ENCODE data around the gene MOK.

Gene MOK

GRCh38 chr14:102215576-102216250 lies 89.3 kb downstream of the MOK start:
- H3K27ac ChIP-seq (ENCODE audit: low read length): no peak overlapping the region
- no peaks in the 10 kb centered on the region for H3K36me3 ChIP-seq (ENCODE audit: control insufficient read depth, low read depth, low read length)
- no peak overlapping the region for H3K9ac ChIP-seq (ENCODE audit: low read length)
- H3K4me1 ChIP-seq (ENCODE audit: control insufficient read depth, low read depth, low read length): peaks cover under 1% of the 10 kb centered on the region
- no peaks in the 10 kb centered on the region for H3K27me3 ChIP-seq (ENCODE audit: control insufficient read depth, insufficient read depth, low read length)
- H3K9me3 ChIP-seq (ENCODE audit: control insufficient read depth, low read depth, low read length): no peaks in the 10 kb centered on the region
- H3K4me3 ChIP-seq (ENCODE audit: low read length): no peak overlapping the region

GRCh38 chr14:102215071-102215470 lies 89.9 kb downstream of the MOK start:
- no peak overlapping the region for H3K27ac ChIP-seq (ENCODE audit: low read length)
- no peaks in the 10 kb centered on the region for H3K27me3 ChIP-seq (ENCODE audit: control insufficient read depth, insufficient read depth, low read length)
- no peak overlapping the region for H3K9ac ChIP-seq (ENCODE audit: low read length)

GRCh38 chr14:102213984-102214658 lies 90.8 kb downstream of the MOK start:
- Histone ChIP-seq H3K27ac (ENCODE audit: low read length) (no peak overlapping the region), H3K27me3 (ENCODE audit: control insufficient read depth, insufficient read depth, low read length) (no peaks in the 10 kb centered on the region), H3K4me3 (ENCODE audit: low read length) (no peak overlapping the region), H3K9me3 (ENCODE audit: control insufficient read depth, low read depth, low read length) (no peaks in the 10 kb centered on the region), H3K9ac (ENCODE audit: low read length) (no peak overlapping the region), H3K4me1 (ENCODE audit: control insufficient read depth, low read depth, low read length) (no peaks in the 10 kb centered on the region), H3K36me3 (ENCODE audit: control insufficient read depth, low read depth, low read length) (peaks cover 7% of the 10 kb centered on the region)

More at GRCh38 chr14:102215071-102215470, 89.9 kb downstream of the MOK start:
- H3K4me1 ChIP-seq (ENCODE audit: control insufficient read depth, low read depth, low read length): no peaks in the 10 kb centered on the region
- H3K4me3 ChIP-seq (ENCODE audit: low read length): no peak overlapping the region
- no peaks in the 10 kb centered on the region for H3K36me3 ChIP-seq (ENCODE audit: control insufficient read depth, low read depth, low read length)
- H3K9me3 ChIP-seq (ENCODE audit: control insufficient read depth, low read depth, low read length): no peaks in the 10 kb centered on the region

- Histone ChIP-seq H3K27ac (ENCODE audit: low read length) (no peak overlapping the region), H3K27me3 (ENCODE audit: control insufficient read depth, insufficient read depth, low read length) (no peaks in the 10 kb centered on the region), H3K4me1 (ENCODE audit: control insufficient read depth, low read depth, low read length) (no peaks in the 10 kb centered on the region), H3K9ac (ENCODE audit: low read length) (no peak overlapping the region), H3K4me3 (ENCODE audit: low read length) (no peak overlapping the region), H3K9me3 (ENCODE audit: control insufficient read depth, low read depth, low read length) (no peaks in the 10 kb centered on the region), H3K36me3 (ENCODE audit: control insufficient read depth, low read depth, low read length) (peaks cover 7% of the 10 kb centered on the region)
These were observed 91.5 kb downstream of the MOK start for GRCh38 chr14:102213470-102213869.

- Histone ChIP-seq H3K9me3 (ENCODE audit: control insufficient read depth, low read depth, low read length) (no peaks in the 10 kb centered on the region), H3K4me3 (ENCODE audit: low read length) (no peak overlapping the region), H3K27me3 (ENCODE audit: control insufficient read depth, insufficient read depth, low read length) (no peaks in the 10 kb centered on the region), H3K9ac (ENCODE audit: low read length) (no peak overlapping the region), H3K4me1 (ENCODE audit: control insufficient read depth, low read depth, low read length) (no peaks in the 10 kb centered on the region), H3K36me3 (ENCODE audit: control insufficient read depth, low read depth, low read length) (peaks cover 7% of the 10 kb centered on the region), H3K27ac (ENCODE audit: low read length) (no peak overlapping the region)
These were observed 92.1 kb downstream of the MOK start for GRCh38 chr14:102212845-102213244.

- no peaks in the 10 kb centered on the region for H3K27me3 ChIP-seq (ENCODE audit: control insufficient read depth, insufficient read depth, low read length)
- H3K27ac ChIP-seq (ENCODE audit: low read length): no peak overlapping the region
- H3K9ac ChIP-seq (ENCODE audit: low read length): no peak overlapping the region
- no peak overlapping the region for H3K4me3 ChIP-seq (ENCODE audit: low read length)
- H3K9me3 ChIP-seq (ENCODE audit: control insufficient read depth, low read depth, low read length): no peaks in the 10 kb centered on the region
- H3K36me3 ChIP-seq (ENCODE audit: control insufficient read depth, low read depth, low read length): peaks cover 7% of the 10 kb centered on the region
- H3K4me1 ChIP-seq (ENCODE audit: control insufficient read depth, low read depth, low read length): no peaks in the 10 kb centered on the region
These were observed 92.6 kb downstream of the MOK start for GRCh38 chr14:102212356-102212755.

- Histone ChIP-seq H3K9ac (ENCODE audit: low read length) (no peak overlapping the region), H3K27me3 (ENCODE audit: control insufficient read depth, insufficient read depth, low read length) (no peaks in the 10 kb centered on the region)
These were observed 93.7 kb downstream of the MOK start for GRCh38 chr14:102211240-102211639.

GRCh38 chr14:102210421-102211042 lies 94.4 kb downstream of the MOK start:
- H3K36me3 ChIP-seq (ENCODE audit: control insufficient read depth, low read depth, low read length): peaks cover 7% of the 10 kb centered on the region
- no peaks in the 10 kb centered on the region for H3K9me3 ChIP-seq (ENCODE audit: control insufficient read depth, low read depth, low read length)
- no peaks in the 10 kb centered on the region for H3K27me3 ChIP-seq (ENCODE audit: control insufficient read depth, insufficient read depth, low read length)
- H3K4me3 ChIP-seq (ENCODE audit: low read length): no peak overlapping the region
- no peak overlapping the region for H3K9ac ChIP-seq (ENCODE audit: low read length)
- H3K4me1 ChIP-seq (ENCODE audit: control insufficient read depth, low read depth, low read length): no peaks in the 10 kb centered on the region
- H3K27ac ChIP-seq (ENCODE audit: low read length): no peak overlapping the region

More at GRCh38 chr14:102211240-102211639, 93.7 kb downstream of the MOK start:
- no peak overlapping the region for H3K27ac ChIP-seq (ENCODE audit: low read length)
- peaks cover 7% of the 10 kb centered on the region for H3K36me3 ChIP-seq (ENCODE audit: control insufficient read depth, low read depth, low read length)
- H3K9me3 ChIP-seq (ENCODE audit: control insufficient read depth, low read depth, low read length): no peaks in the 10 kb centered on the region
- no peak overlapping the region for H3K4me3 ChIP-seq (ENCODE audit: low read length)
- no peaks in the 10 kb centered on the region for H3K4me1 ChIP-seq (ENCODE audit: control insufficient read depth, low read depth, low read length)

- Histone ChIP-seq H3K27me3 (ENCODE audit: control insufficient read depth, insufficient read depth, low read length) (no peaks in the 10 kb centered on the region), H3K9ac (ENCODE audit: low read length) (no peak overlapping the region), H3K36me3 (ENCODE audit: control insufficient read depth, low read depth, low read length) (peaks cover 7% of the 10 kb centered on the region), H3K9me3 (ENCODE audit: control insufficient read depth, low read depth, low read length) (no peaks in the 10 kb centered on the region), H3K27ac (ENCODE audit: low read length) (no peak overlapping the region), H3K4me3 (ENCODE audit: low read length) (no peak overlapping the region), H3K4me1 (ENCODE audit: control insufficient read depth, low read depth, low read length) (no peaks in the 10 kb centered on the region)
These were observed 95.6 kb downstream of the MOK start for GRCh38 chr14:102209224-102209966.

- no peaks in the 10 kb centered on the region for H3K4me1 ChIP-seq (ENCODE audit: control insufficient read depth, low read depth, low read length)
- no peak overlapping the region for H3K4me3 ChIP-seq (ENCODE audit: low read length)
- no peak overlapping the region for H3K27ac ChIP-seq (ENCODE audit: low read length)
- no peaks in the 10 kb centered on the region for H3K9me3 ChIP-seq (ENCODE audit: control insufficient read depth, low read depth, low read length)
- peaks cover 7% of the 10 kb centered on the region for H3K36me3 ChIP-seq (ENCODE audit: control insufficient read depth, low read depth, low read length)
- no peak overlapping the region for H3K9ac ChIP-seq (ENCODE audit: low read length)
- no peaks in the 10 kb centered on the region for H3K27me3 ChIP-seq (ENCODE audit: control insufficient read depth, insufficient read depth, low read length)
These were observed 96.2 kb downstream of the MOK start for GRCh38 chr14:102208741-102209140.

GRCh38 chr14:102207831-102208365 lies 97.1 kb downstream of the MOK start:
- no peaks in the 10 kb centered on the region for H3K4me1 ChIP-seq (ENCODE audit: control insufficient read depth, low read depth, low read length)
- H3K27me3 ChIP-seq (ENCODE audit: control insufficient read depth, insufficient read depth, low read length): no peaks in the 10 kb centered on the region
- no peak overlapping the region for H3K27ac ChIP-seq (ENCODE audit: low read length)
- peaks cover 7% of the 10 kb centered on the region for H3K36me3 ChIP-seq (ENCODE audit: control insufficient read depth, low read depth, low read length)
- H3K9ac ChIP-seq (ENCODE audit: low read length): no peak overlapping the region
- no peaks in the 10 kb centered on the region for H3K9me3 ChIP-seq (ENCODE audit: control insufficient read depth, low read depth, low read length)
- H3K4me3 ChIP-seq (ENCODE audit: low read length): no peak overlapping the region
